GM12891 (cell line): ENCODE results near the gene MAP3K7.

Experiments
- PAX5 ChIP-seq: IDR thresholded peaks from 2 replicates; pipeline ENCODE4 v1.6.1; 2011; ENCODE audit warnings: low read length, moderate library complexity, mild to moderate bottlenecking; ENCODE audit not compliant: insufficient read depth, severe bottlenecking
- POLR2A ChIP-seq: IDR thresholded peaks from 2 replicates; pipeline ENCODE4 v1.6.1; 2011; ENCODE audit warnings: low read depth, low read length, control low read depth
- POLR2AphosphoS5 ChIP-seq: IDR thresholded peaks from 2 replicates; pipeline ENCODE4 v1.6.1; 2011; ENCODE audit warnings: low read depth, low read length, control low read depth
- SPI1 ChIP-seq: IDR thresholded peaks from 2 replicates; pipeline ENCODE4 v1.6.1; 2011; ENCODE audit warnings: low read depth, low read length, control low read depth
- TAF1 ChIP-seq: IDR thresholded peaks from 2 replicates; pipeline ENCODE4 v1.6.1; 2011; ENCODE audit warnings: low read depth, low read length, control low read depth

GRCh38 chr6:90500458-90500857 is 86.4 kb downstream of the MAP3K7 start:
- TF ChIP-seq TAF1 (no peak), POLR2A (no peak), PAX5 (no peak), POLR2AphosphoS5 (no peak), SPI1 (no peak)
